B cell (primary cell): Measurements from ENCODE around the gene RABL6.

Experiments used
- CTCF ChIP-seq: fragments of 200-600 bp; IDR thresholded peaks from one replicate; pipeline ENCODE4 v1.8.0; 2022; ENCODE audit warnings: antibody characterized with exemption, mild to moderate bottlenecking
- EZH2 ChIP-seq: IDR thresholded peaks from 2 replicates; pipeline ENCODE4 v1.6.1; 2012; ENCODE audit warnings: borderline replicate concordance, low read depth, mild to moderate bottlenecking, moderate library complexity, low read length; ENCODE audit not compliant: insufficient read depth, poor library complexity, severe bottlenecking

- TF ChIP-seq CTCF (no peak), EZH2 (no peak)
Observed at GRCh38 chr9:136773386-136774044, 34.2 kb upstream of the RABL6 start.
